Measurements from ENCODE around the gene OPHN1. TPM values are rescaled to one million over a fixed set of nuclear protein-coding genes. Genes with fewer than 3 reads are reported as not detected.

OPHN1 gene
- total RNA-seq, 1 experiment from 2014 or later: 4.6 TPM

DNA sequence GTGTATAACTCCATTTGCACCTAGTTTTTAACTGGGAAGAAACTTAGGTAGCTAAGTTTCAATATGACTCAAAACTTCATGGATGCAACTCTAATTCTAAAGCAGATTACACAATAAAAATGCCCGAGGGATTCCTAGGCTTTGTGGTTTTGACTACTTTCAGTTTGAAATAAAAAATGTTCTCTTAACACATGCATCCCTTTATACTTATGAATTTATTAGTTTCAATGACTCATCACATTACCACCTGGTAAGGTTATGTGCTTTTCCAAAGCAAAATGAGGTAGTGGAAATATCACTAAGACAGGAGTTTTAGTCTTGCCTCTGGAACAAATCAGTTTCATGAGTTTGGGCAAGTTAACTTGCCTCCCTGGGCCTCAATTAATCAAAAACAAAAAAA is 125.5 kb downstream of the OPHN1 start:
- Mint-ChIP-seq H3K36me3 (ENCODE audit: insufficient read depth, unreplicated experiment) (no peaks in the 10 kb centered on the region), H3K9me3 (ENCODE audit: unreplicated experiment) (no peaks in the 10 kb centered on the region), H3K27me3 (ENCODE audit: insufficient read depth, unreplicated experiment) (no peaks in the 10 kb centered on the region), H3K27ac (ENCODE audit: unreplicated experiment) (no peak overlapping the region), H3K4me3 (ENCODE audit: unreplicated experiment) (no peak overlapping the region), H3K4me1 (ENCODE audit: low read depth, unreplicated experiment) (no peaks in the 10 kb centered on the region)
- no peak for DNase-seq
- H3K4me1 ChIP-seq: no peaks in the 10 kb centered on the region
- TF ChIP-seq, protein P1, sequence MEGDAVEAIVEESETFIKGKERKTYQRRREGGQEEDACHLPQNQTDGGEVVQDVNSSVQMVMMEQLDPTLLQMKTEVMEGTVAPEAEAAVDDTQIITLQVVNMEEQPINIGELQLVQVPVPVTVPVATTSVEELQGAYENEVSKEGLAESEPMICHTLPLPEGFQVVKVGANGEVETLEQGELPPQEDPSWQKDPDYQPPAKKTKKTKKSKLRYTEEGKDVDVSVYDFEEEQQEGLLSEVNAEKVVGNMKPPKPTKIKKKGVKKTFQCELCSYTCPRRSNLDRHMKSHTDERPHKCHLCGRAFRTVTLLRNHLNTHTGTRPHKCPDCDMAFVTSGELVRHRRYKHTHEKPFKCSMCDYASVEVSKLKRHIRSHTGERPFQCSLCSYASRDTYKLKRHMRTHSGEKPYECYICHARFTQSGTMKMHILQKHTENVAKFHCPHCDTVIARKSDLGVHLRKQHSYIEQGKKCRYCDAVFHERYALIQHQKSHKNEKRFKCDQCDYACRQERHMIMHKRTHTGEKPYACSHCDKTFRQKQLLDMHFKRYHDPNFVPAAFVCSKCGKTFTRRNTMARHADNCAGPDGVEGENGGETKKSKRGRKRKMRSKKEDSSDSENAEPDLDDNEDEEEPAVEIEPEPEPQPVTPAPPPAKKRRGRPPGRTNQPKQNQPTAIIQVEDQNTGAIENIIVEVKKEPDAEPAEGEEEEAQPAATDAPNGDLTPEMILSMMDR (IDR thresholded peaks at IDR 0.05; ENCODE audit: insufficient read depth in 1 of 2, low read depth in 1 of 2, low read length in 1 of 2, severe bottlenecking in 1 of 2, unreplicated experiment in 1 of 2): no peak
- POLR2A ChIA-PET: no interaction called here
- intact Hi-C loops (cut with micrococcal nuclease; ENCODE audit: unreplicated experiment): no loop called here
- H3K27me3 ChIP-seq (replicated peaks; ENCODE audit: control insufficient read depth, insufficient read depth, low read length): no peaks in the 10 kb centered on the region
- no TSS peak for BruUV-seq (replicated peaks)
- no peaks in the 10 kb centered on the region for H3K36me3 ChIP-seq (ENCODE audit: control insufficient read depth, insufficient read depth, low read length)
- CTCF ChIA-PET: no interaction called here
- no peaks in the 10 kb centered on the region for H3K9me3 ChIP-seq
- no peak overlapping the region for H3K4me3 ChIP-seq (ENCODE audit: low read depth, low read length)

DNA sequence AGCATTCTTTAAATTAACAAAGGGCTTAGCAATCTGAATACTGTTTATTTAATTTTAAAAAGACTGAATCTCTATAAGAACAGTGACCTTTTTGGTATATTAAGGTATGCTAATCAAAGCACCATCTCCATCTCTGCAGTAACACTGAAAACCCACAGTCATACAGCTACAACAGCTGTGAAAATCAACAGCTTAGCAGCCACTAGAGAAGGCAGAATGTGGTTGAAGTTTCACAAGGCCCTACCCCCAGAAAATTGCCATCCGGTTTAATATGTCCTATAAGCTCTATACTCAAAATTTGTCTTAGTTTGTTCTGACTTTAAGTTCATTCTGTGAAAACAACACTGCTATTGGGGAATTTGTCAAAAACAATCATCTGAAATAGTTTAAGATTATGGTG is 128.7 kb downstream of the OPHN1 start:
- CTCF ChIA-PET: no interaction called here

DNA sequence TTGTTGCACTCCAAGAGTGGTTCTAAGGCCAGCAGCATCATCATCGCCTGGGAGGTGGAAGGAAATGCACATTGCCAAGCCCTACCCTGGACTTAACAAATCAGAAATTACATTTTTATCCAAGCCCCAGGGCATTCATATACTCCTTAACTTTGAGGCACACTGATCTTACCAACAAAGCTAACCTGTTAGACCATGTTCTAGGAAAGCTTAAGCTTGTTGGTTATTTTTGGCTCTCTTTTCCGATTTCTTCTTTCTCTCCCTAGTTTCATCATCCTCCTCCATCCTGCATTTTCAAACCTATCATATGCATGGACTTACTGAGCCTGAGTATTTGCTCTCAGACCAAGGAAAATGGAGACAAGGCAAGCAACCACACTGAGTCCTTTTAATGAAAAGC is 133.4 kb downstream of the OPHN1 start:
- no peaks in the 10 kb centered on the region for H3K4me1 Mint-ChIP-seq (ENCODE audit: low read depth, unreplicated experiment)
- H3K27me3 ChIP-seq (replicated peaks; ENCODE audit: control insufficient read depth, insufficient read depth, low read length): no peaks in the 10 kb centered on the region
- H3K4me3 ChIP-seq (ENCODE audit: low read depth, low read length): no peak overlapping the region
- H3K36me3 ChIP-seq (ENCODE audit: control insufficient read depth, insufficient read depth, low read length): no peaks in the 10 kb centered on the region
- H3K36me3 Mint-ChIP-seq (ENCODE audit: insufficient read depth, unreplicated experiment): no peaks in the 10 kb centered on the region
- H3K27ac Mint-ChIP-seq (ENCODE audit: unreplicated experiment): no peak overlapping the region
- intact Hi-C loops (cut with micrococcal nuclease; ENCODE audit: unreplicated experiment): no loop called here
- POLR2A ChIA-PET: no interaction called here
- H3K27me3 Mint-ChIP-seq (ENCODE audit: insufficient read depth, unreplicated experiment): no peaks in the 10 kb centered on the region
- no peak for DNase-seq
- CTCF ChIA-PET: no interaction called here
- TF ChIP-seq, protein P1 (IDR thresholded peaks at IDR 0.05; ENCODE audit: insufficient read depth in 1 of 2, low read depth in 1 of 2, low read length in 1 of 2, severe bottlenecking in 1 of 2, unreplicated experiment in 1 of 2): no peak
- no peaks in the 10 kb centered on the region for H3K9me3 Mint-ChIP-seq (ENCODE audit: unreplicated experiment)
- H3K9me3 ChIP-seq: no peaks in the 10 kb centered on the region
- BruUV-seq (replicated peaks): no TSS peak
- no peak overlapping the region for H3K4me3 Mint-ChIP-seq (ENCODE audit: unreplicated experiment)
- H3K4me1 ChIP-seq: no peaks in the 10 kb centered on the region

More for the DNA sequence above, 128.7 kb downstream of the OPHN1 start:
- intact Hi-C loops (cut with micrococcal nuclease; ENCODE audit: unreplicated experiment): no loop called here
- Histone ChIP-seq H3K4me1 (no peaks in the 10 kb centered on the region), H3K4me3 (ENCODE audit: low read depth, low read length) (no peak overlapping the region), H3K36me3 (ENCODE audit: control insufficient read depth, insufficient read depth, low read length) (no peaks in the 10 kb centered on the region), H3K27me3 (replicated peaks; ENCODE audit: control insufficient read depth, insufficient read depth, low read length) (no peaks in the 10 kb centered on the region), H3K9me3 (no peaks in the 10 kb centered on the region)
- Mint-ChIP-seq H3K9me3 (ENCODE audit: unreplicated experiment) (no peaks in the 10 kb centered on the region), H3K4me1 (ENCODE audit: low read depth, unreplicated experiment) (no peaks in the 10 kb centered on the region), H3K36me3 (ENCODE audit: insufficient read depth, unreplicated experiment) (no peaks in the 10 kb centered on the region), H3K27ac (ENCODE audit: unreplicated experiment) (no peak overlapping the region), H3K4me3 (ENCODE audit: unreplicated experiment) (no peak overlapping the region), H3K27me3 (ENCODE audit: insufficient read depth, unreplicated experiment) (no peaks in the 10 kb centered on the region)
- POLR2A ChIA-PET: no interaction called here
- TF ChIP-seq, protein P1 (IDR thresholded peaks at IDR 0.05; ENCODE audit: insufficient read depth in 1 of 2, low read depth in 1 of 2, low read length in 1 of 2, severe bottlenecking in 1 of 2, unreplicated experiment in 1 of 2): no peak
- DNase-seq: no peak
- BruUV-seq (replicated peaks): no TSS peak
